Esophagus squamous epithelium (tissue), 5 donors: ENCODE results near the gene ARMC5. TPM values are rescaled to one million over a fixed set of nuclear protein-coding genes. Genes with fewer than 3 reads are reported as not detected.

Experiments
- DNase-seq: peaks from one replicate; lab custom pipeline; 2025; lab: John Stamatoyannopoulos, UW
- H3K27ac ChIP-seq, 4 donors: fragments of 200-600 bp; sonication (generic); one replicate each; pipeline ENCODE4 v1.5.1; 2016 to 2019; ENCODE audit warnings: mild to moderate bottlenecking in 1 of 4
- H3K27me3 ChIP-seq, 4 donors: fragments of 200-600 bp; sonication (generic); 1 replicate in 3 of 4; 2 replicates in 1 of 4; pipeline versions ENCODE4 v1.5.1 to v1.6.0; 2017 to 2021; ENCODE audit warnings: antibody characterized with exemption in 1 of 4
- H3K36me3 ChIP-seq, 3 donors: fragments of 200-600 bp; sonication (generic); one replicate each; pipeline ENCODE4 v1.5.1; 2016 to 2019
- H3K4me1 ChIP-seq, 3 donors: fragments of 200-600 bp; sonication (generic); one replicate each; pipeline ENCODE4 v1.5.1; 2017 to 2019
- H3K4me3 ChIP-seq, 4 donors: fragments of 200-600 bp; sonication (generic); 1 replicate in 3 of 4; 2 replicates in 1 of 4; pipeline ENCODE4 v1.5.1; 2016 to 2019; ENCODE audit warnings: mild to moderate bottlenecking in 2 of 4, moderate library complexity in 1 of 4
- H3K9me3 ChIP-seq, 3 donors: fragments of 200-600 bp; sonication (generic); one replicate each; pipeline ENCODE4 v1.5.1; 2016 to 2019
- CTCF ChIP-seq, 6 experiments: fragments of 450-650 bp in 4 of 6; fragments of 200-600 bp in 2 of 6; sonication (generic) in 2 of 6; IDR thresholded peaks; one replicate each; pipeline ENCODE4 v1.5.1; 2016 to 2019; ENCODE audit warnings: antibody characterized with exemption in 6 of 6, mild to moderate bottlenecking in 4 of 6, moderate library complexity in 4 of 6
- POLR2A ChIP-seq, 4 donors: fragments of 450-650 bp; IDR thresholded peaks; one replicate each; pipeline ENCODE4 v1.6.1; 2017; ENCODE audit warnings: antibody characterized with exemption in 4 of 4, mild to moderate bottlenecking in 4 of 4, moderate library complexity in 3 of 4
- WGBS, 2 donors: methylation state at CpG; one replicate each; pipeline ENCODE4 v1.1.5; 2018; 5-methylcytosine and 5-hydroxymethylcytosine counted together
- intact Hi-C: fragments of 100-400 bp; cut with DNase I; formaldehyde crosslinking; loops from one replicate; pipeline ENCODE4 v1.15.0; 2022
- total RNA-seq, 4 donors: library from RNA; depleted of rRNA; stranded (reverse); fragments of >200 nt; gene quantifications; one replicate each; pipeline ENCODE4 v1.1.0, GENCODE V29; 2016
- donor health status: DM: yes; HTN: yes; CAD: no.

Gene ARMC5
- total RNA-seq, 4 donors from 2014 or later, result 5.9 to 14.8 (median 9.7) TPM

GRCh38 chr16:31461921-31462804, 2.9 kb downstream of the ARMC5 start:
- H3K4me3 ChIP-seq, result no peak overlapping the region
- no peak overlapping the region for H3K27ac ChIP-seq
- intact Hi-C loops, result no loop called here
- H3K36me3 ChIP-seq, result peaks cover 27 to 60% (median 37%) of the 10 kb centered on the region in 3 donors
- no peaks in the 10 kb centered on the region for H3K27me3 ChIP-seq
- 88 to 90% methylated on average over 2 to 21 of the region's 35 CpGs for WGBS, 2 donors
- TF ChIP-seq POLR2A (IDR thresholded peaks at IDR 0.05) (no peak), CTCF (IDR thresholded peaks at IDR 0.05) (no peak)
- H3K4me1 ChIP-seq, result peaks cover 17 to 28% (median 18%) of the 10 kb centered on the region in 3 donors
- no peak for DNase-seq
- no peaks in the 10 kb centered on the region for H3K9me3 ChIP-seq

GRCh38 chr16:31464348-31464769, 5.1 kb downstream of the ARMC5 start:
- 93 to 95% methylated on average over 2 to 12 of the region's 36 CpGs for WGBS, 2 donors
- Histone ChIP-seq H3K9me3 (no peaks in the 10 kb centered on the region), H3K27ac (no peak overlapping the region), H3K4me3 (no peak overlapping the region), H3K27me3 (no peaks in the 10 kb centered on the region), H3K4me1 (peaks cover 7 to 15% (median 8%) of the 10 kb centered on the region in 3 donors), H3K36me3 (peaks cover 27 to 64% (median 37%) of the 10 kb centered on the region in 3 donors)
- no peak for TF ChIP-seq POLR2A (IDR thresholded peaks at IDR 0.05)
- no peak for TF ChIP-seq CTCF (IDR thresholded peaks at IDR 0.05)
- DNase-seq, result no peak
- intact Hi-C loops, result no loop called here

DNA sequence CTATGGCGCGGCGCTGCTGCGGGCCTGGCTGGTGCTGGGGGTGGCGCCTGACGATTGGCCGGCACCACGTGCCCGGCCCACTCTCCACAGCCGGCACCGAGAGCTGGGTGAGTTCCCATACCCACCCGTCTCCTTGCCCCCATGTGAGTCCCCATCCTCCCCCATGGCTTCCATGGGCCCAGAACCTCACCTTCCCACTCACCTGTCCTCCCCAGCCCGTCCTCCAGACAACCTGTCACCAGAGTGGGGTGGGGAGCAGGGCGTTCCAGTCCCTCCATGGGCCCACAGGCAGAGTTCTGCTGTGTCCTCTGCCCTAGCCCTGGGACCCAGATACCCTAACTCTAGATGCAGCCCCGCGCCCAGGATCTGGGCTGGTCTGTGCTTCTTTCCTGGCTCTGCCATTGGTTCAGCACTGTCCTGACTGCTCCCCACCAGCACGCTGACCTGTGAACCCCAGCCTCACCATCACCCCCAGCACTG, 5.5 kb downstream of the ARMC5 start:
- 93 to 94% methylated on average over 7 to 16 of the region's 17 CpGs for WGBS, 2 donors
- no peak overlapping the region for H3K4me3 ChIP-seq
- no peaks in the 10 kb centered on the region for H3K9me3 ChIP-seq
- TF ChIP-seq POLR2A (IDR thresholded peaks at IDR 0.05) (no peak), CTCF (IDR thresholded peaks at IDR 0.05) (no peak)
- no peak for DNase-seq
- H3K4me1 ChIP-seq, result peaks cover 7 to 15% (median 8%) of the 10 kb centered on the region in 3 donors
- peaks cover 27 to 64% (median 37%) of the 10 kb centered on the region in 3 donors for H3K36me3 ChIP-seq
- H3K27ac ChIP-seq, result no peak overlapping the region
- H3K27me3 ChIP-seq, result no peaks in the 10 kb centered on the region
- intact Hi-C loops, result no loop called here

GRCh38 chr16:31465788-31466370, 6.6 kb downstream of the ARMC5 start:
- peaks cover 27 to 64% (median 37%) of the 10 kb centered on the region in 3 donors for H3K36me3 ChIP-seq
- H3K9me3 ChIP-seq, result no peaks in the 10 kb centered on the region
- no peak overlapping the region for H3K27ac ChIP-seq
- no peak overlapping the region for H3K4me3 ChIP-seq
- H3K27me3 ChIP-seq, result no peaks in the 10 kb centered on the region
- intact Hi-C loops, result no loop called here
- WGBS, 2 donors, result 95% methylated on average over 10 to 18 of the region's 20 CpGs
- DNase-seq, result no peak
- peaks cover 0 to 8% (median under 1%) of the 10 kb centered on the region in 3 donors for H3K4me1 ChIP-seq
- no peak for TF ChIP-seq POLR2A (IDR thresholded peaks at IDR 0.05)
- TF ChIP-seq CTCF (IDR thresholded peaks at IDR 0.05), result no peak
